NCI-H2227 treated with DMSO at 0.1 percent for 48 hours (cell line): ENCODE data around the gene MAPKAP1.

ENCODE experiments used
- DNase-seq: peaks from one replicate; lab custom pipeline; 2025; lab: John Stamatoyannopoulos, UW

Gene MAPKAP1

DNA sequence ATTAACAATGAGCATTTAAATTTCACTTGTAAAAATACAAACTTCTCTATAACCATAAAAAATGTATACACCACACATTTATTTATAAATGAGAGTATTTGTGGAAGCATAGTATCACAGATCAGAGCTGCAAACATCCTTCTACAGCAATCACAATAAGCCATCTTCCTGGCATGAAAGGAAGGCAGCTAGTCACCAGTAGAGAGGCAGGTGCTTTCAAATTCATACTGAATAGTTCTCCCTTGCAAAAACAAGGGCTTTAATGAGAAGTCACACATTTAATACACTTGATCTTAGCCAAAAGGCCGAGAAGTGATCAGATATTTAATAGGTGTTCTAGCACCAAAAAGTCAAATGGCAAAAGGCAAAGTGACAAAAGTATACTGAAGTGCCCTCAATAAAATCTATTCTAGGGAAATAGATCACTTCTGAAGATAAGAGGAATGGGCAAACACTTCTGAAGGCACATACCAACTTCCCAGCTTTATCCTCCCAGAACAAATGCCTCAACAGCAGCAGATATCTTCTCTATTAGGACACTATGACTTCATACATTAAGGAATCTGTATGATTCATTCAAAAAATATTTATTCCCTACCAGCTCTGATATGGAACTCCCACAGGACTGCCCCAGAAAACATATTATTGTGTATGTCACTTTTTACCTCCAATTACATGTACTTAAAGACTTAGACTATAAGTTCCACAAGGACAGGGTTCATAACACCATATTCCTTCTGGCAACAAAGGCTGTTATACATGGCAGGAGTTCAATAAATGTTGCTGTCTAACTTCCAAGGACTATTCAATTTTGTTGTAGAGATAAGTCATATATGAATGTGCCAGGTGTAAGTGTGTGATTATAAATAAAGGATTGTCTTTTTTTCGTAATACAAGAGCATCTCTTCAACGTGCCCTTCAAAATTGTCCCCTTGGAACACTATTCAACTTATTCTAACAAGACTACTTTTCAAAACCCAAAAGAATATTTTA lies 31.7 kb downstream of the MAPKAP1 start:
- no peak for DNase-seq

DNA sequence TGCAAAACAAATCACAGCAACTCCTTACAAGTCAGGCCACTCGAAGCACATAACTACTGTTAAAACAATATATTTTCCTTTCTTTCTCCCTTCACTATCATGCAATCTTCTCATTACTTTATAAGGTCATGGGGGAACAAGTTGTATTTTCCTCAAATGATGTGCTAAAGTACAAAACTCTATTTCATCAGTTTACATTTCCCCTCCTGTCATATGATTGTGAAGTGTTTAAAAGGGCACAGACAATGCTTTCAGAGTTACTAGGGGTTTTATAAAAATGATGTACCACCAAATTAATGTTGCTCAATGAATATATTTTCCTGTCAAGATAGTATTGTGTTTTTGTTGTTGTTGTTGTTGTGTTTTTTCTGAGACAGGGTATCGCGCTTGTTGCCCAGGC lies 34.1 kb downstream of the MAPKAP1 start:
- DNase-seq: no peak

GRCh38 chr9:125663127-125663526 lies 43.9 kb downstream of the MAPKAP1 start:
- no peak for DNase-seq

DNA sequence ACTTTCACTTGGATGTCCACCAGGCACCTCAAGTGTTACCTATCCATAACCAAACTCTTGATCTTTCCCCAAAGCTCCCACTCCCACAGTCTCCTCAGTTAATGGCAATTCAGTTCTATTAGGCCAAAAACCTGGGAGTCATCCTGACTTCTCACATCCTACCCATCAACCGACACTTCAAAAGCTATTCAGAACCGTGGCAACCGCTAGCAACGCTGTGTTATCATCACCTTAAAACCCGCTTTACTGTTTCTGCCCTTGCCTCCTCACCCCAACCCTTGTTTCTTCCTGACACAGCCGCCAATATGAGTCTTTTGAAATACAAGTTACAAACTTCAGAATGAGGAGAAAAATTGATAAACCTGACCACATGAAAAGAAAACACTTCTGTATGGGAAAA lies 46.5 kb downstream of the MAPKAP1 start:
- DNase-seq: no peak

DNA sequence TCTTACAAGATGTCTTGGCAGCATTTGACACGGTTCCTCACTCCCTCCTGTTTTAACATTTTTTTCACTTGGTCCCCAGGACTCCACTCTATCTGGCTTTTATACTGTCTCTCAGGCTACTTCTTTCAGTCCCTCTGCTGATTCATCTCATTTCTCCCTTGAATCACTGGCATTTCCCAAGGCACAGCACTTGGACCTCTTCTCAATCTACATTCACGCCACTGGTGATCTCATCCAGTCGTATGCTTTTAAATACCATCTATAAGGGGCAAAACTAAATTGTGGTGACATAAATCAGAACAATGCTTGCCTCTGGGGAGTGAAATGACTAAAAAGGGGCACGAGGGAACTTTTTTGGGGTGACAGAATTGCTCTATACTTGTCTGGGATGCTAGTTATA lies 47.1 kb downstream of the MAPKAP1 start:
- DNase-seq: no peak

DNA sequence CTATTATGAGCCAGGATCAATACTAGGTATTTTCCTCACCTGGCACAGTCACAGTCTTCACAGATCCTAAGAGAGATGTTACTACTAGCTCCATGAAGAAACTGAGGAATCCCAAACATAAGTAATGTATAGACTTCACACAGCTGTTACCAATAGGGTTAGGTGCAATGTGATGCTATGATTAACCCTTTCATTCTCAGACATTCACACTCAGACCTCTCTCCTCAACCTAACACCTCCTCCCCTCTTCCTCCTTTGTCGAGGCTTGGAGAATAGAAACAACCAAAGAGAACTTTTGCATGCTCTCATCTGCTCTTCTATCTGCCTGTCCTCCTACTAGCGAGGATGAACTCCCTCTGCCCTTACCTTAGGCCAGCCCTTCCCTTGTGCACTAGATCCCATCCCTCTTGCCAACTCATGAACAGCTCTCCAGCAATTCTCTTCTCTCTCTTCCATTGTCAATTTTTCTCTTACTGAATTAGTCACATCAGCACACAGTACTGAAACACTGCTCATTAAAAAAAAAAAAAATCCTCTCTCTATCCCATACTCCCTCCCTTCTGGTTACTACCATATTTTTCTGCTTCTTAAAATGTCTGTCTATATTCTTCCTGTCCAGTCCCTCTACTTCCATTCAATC lies 47.7 kb downstream of the MAPKAP1 start:
- no peak for DNase-seq

DNA sequence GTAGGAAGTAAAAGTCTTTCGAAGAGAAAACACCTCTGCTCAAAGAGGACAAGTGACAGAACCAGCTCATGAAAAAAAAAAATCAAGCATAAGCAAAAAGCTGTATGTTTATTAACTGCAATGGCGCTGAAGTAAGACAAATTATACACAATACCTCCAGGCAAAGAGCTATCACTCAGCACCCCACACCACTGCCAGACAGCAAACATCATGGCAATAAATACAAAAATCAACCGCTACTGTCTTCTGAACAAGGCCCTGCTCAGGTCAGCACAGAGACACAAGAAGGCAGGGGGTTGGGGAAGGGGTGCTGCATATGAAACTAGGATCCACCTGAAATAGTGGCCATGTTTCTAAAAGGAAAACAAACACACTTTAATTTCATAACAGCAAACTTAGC lies 50.4 kb downstream of the MAPKAP1 start:
- no peak for DNase-seq

- no peak for DNase-seq
These were observed 51.2 kb downstream of the MAPKAP1 start for GRCh38 chr9:125655691-125656410.

DNA sequence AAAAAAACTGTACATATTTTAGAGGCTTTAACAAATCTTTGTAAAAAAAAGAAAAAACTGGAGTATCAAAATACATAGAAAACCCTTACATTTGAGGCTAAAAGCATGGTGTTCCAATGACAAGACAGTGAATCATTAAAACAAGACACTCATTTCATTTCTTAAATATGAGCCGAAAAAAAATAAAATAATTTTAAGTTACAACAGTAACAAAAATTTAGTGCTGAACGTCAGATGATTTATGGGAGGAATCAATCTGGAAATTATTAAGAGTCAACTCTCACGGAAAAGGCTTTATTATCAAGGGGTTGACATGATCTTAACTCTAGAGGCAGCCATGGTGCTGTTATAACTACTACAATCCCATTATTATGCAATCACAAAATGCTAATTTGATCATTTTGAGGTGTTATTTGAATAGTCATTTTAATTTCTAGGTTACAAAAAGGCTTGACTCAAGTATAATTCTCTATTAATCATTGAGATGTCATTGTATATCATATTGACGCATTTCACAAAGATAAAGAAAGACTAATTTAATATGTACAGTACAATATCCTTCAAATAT lies 51.9 kb downstream of the MAPKAP1 start:
- no peak for DNase-seq

DNA sequence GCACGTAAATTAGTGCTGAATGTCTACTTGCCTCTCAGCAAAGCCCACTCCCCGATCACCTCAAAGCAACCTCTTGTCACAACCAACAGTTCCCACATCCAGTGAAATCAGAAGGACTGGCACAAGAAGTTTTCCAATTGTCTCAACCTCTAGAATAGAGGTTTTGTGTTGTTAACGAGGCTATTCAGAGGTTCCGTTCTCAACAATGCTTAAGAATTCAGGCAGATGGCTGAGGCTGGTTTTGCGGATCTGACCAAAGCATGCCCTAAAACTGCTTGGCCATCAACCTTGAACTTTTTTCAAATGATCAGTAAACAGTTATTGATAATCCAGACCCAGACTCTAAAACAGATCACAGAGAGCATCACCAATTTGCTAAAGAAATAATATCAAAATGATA lies 52.9 kb downstream of the MAPKAP1 start:
- DNase-seq: no peak

DNA sequence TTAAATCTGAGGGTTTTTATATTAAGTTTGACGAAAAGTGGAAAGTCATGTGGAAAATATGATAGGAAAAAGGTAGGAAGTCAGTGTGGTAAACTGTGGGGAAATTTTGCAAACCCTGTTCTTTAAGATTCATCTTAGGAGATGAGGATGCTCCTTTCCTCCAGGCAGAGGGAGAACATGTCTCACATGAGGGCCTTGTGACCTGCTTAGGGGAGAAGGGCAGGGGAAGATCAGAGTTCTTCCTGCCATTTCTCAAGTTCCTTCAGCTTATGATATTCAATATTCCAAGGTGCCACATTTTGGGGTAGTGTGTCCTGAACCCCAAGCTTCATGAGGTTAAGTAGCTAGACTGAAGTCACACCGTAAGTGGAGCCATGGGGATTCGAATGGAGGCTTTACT lies 53.7 kb downstream of the MAPKAP1 start:
- DNase-seq: no peak

DNA sequence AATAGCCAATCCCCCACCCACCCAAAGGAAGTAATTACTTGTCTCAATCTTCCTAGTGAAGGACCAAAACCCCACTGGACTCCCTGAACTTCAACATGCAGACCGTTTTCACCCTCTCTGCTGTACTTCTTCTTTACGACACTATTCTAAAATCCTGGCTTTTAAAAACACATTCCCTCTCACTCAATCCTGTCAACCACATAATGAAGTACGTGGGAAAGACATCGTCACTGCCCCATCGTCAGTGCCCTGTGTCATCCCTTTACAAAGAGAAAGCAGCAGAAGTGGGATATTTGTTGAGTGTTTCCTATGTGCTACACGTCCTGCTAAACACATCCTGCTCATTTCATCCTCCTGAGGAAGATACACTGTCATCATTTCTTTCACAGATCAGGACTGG lies 54.2 kb downstream of the MAPKAP1 start:
- DNase-seq: no peak

- DNase-seq: no peak
These were observed 54.8 kb downstream of the MAPKAP1 start for GRCh38 chr9:125652233-125652594.

- DNase-seq: no peak
These were observed 55.3 kb downstream of the MAPKAP1 start for GRCh38 chr9:125651576-125652232.

DNA sequence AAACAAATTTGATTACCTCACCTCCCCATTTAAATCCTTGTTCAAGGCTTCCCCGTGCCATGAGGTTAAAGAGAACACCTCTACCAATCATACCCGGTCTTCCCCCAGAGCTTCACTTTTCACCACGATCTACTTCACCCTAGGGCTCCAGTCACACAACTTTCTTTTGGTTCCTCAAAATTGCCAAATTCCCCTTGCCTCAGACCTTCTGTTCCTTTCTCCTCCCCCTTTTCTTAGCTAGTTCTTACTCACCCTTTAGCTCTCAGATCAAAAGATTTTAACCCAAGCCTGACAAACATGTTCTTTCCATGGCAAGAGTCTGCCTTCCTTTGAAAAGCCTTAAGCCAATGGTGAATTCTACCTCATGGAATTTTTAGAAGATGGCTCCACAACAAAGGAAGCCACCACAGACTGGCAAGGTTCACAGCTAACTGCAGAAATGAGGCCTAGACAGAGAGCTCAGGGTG lies 56.7 kb downstream of the MAPKAP1 start:
- DNase-seq: no peak

GRCh38 chr9:125649826-125650225 lies 57.2 kb downstream of the MAPKAP1 start:
- DNase-seq: no peak

- peak; percentile 77 for DNase-seq
These were observed 57.7 kb downstream of the MAPKAP1 start for GRCh38 chr9:125649315-125649714.

- no peak for DNase-seq
These were observed 58.7 kb downstream of the MAPKAP1 start for GRCh38 chr9:125648294-125648693.

GRCh38 chr9:125646621-125647100 lies 60.3 kb downstream of the MAPKAP1 start:
- DNase-seq: no peak

GRCh38 chr9:125646217-125646616 lies 60.8 kb downstream of the MAPKAP1 start:
- DNase-seq: no peak

DNA sequence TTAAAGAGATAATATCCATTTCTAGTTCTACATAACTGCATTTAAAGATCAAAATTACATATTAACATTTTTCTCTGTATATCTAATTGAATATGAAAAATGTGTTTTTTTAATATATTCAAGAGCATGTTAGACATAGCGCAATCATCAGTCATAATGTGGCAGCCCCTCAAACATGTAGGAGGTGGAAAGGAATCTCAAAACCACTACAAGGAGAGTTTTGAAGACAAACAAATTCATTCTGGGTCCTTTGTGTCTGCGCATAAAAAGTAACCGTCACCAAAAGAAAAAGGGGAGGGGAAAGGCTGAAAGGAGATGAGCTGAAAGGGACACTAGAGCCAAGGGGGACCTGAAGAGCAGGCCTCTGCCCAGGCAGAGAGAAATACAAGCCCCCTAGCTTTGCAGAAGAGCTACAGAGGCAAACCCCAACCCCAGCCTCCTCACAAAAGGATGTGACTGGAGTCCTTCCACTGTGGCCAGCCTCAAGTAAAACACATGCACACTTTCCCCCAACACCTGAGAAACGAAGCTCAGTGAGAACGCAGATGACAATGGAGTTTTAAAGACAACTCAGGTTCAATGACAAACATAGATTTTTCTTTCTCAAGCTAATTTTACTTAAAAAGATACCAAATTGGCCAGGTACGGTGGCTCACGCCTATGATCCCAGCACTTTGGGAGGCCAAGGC lies 62.0 kb downstream of the MAPKAP1 start:
- DNase-seq: no peak
